AG04449 (cell line): ENCODE results near the gene LIM2.

Source experiments
- CTCF ChIA-PET: fragments of 350-600 bp; formaldehyde crosslinking; extraction: SDS; loops from one replicate; lab custom pipeline; 2021; ENCODE audit warnings: antibody characterized with exemption; lab: Yijun Ruan, JAX
- POLR2A ChIA-PET: fragments of 400-600, 350-600 bp; formaldehyde crosslinking; extraction: SDS; loops from one replicate; lab custom pipeline; 2020; ENCODE audit warnings: antibody characterized with exemption, inconsistent platforms; lab: Yijun Ruan, JAX
- DNase-seq: peaks from one replicate; pipeline ENCODE4 v3.0.0-alpha.2; 2010; ENCODE audit warnings: low read depth, low spot score
- H3K4me3 ChIP-seq: 2 replicates; pipeline ENCODE4 v1.5.1; 2011; ENCODE audit warnings: low read depth, mild to moderate bottlenecking, control low read depth, low read length
- CTCF ChIP-seq: IDR thresholded peaks from one replicate; pipeline ENCODE4 v1.5.1; 2011; ENCODE audit warnings: mild to moderate bottlenecking, moderate library complexity, low read length, control low read depth, inconsistent platforms; ENCODE audit not compliant: insufficient read depth; ENCODE audit errors: missing control alignments

Gene LIM2

GRCh38 chr19:51333836-51334460, 53.8 kb downstream of the LIM2 start:
- POLR2A ChIA-PET, result no interaction called here
- TF ChIP-seq CTCF, result no peak
- CTCF ChIA-PET, result no interaction called here
- no peak for DNase-seq
- no peak overlapping the region for H3K4me3 ChIP-seq

GRCh38 chr19:51331716-51332115, 56.1 kb downstream of the LIM2 start:
- ChIA-PET CTCF (no interaction called here), POLR2A (no interaction called here)

GRCh38 chr19:51331193-51331592, 56.6 kb downstream of the LIM2 start:
- no peak for TF ChIP-seq CTCF
- CTCF ChIA-PET, result no interaction called here
- no peak for DNase-seq
- H3K4me3 ChIP-seq, result no peak overlapping the region
- POLR2A ChIA-PET, result no interaction called here

More at GRCh38 chr19:51331716-51332115, 56.1 kb downstream of the LIM2 start:
- TF ChIP-seq CTCF, result no peak
- DNase-seq, result no peak
- H3K4me3 ChIP-seq, result no peak overlapping the region

GRCh38 chr19:51330366-51330765, 57.4 kb downstream of the LIM2 start:
- CTCF ChIA-PET, result no interaction called here
- no peak for TF ChIP-seq CTCF
- no peak for DNase-seq
- POLR2A ChIA-PET, result no interaction called here
- no peak overlapping the region for H3K4me3 ChIP-seq
